ENCODE measurements around the gene SPATA31A1.
"Not testable (repeated sequence)": the region's sequence is repeated elsewhere in the genome, so short reads cannot be mapped to it uniquely, and the experiment has no call there.

SPATA31A1 gene

DNA sequence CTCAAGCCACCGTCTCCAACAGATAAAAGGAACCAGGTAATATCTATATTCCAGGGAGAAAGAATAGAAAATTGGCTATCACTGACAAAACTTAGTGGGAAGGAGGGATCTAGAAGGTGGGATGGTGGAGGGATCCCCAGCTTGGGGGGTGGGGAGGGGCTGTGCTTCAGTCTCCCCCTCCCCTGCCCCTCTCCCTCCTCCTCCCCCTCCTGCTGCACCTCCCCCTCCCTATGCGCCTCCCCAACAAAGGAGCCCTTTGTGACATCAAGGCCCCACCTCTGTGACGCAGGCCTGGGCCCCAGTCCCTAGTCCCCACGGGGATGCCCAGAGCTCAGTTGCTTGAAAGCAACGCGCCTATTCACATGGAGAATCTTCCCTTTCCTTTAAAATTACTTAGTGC, at the start of gene SPATA31A1:
Gene SPATA31A1, plus strand, starts transcription at position 301 of the 400 bp plus-strand sequence. Its CDS starts 62 bp downstream, at position 363.
- not testable (repeated sequence) for H3K4me1 ChIP-seq (ENCODE audit: control insufficient read depth, insufficient read depth, low read length); H3K36me3 ChIP-seq (ENCODE audit: control insufficient read depth in 2 of 2, insufficient read depth in 2 of 2, low read length in 2 of 2); H3K4me3 ChIP-seq (ENCODE audit: low read length in 2 of 2); H3K9ac ChIP-seq (ENCODE audit: low read length in 2 of 2); H3K27ac ChIP-seq (ENCODE audit: low read length); H3K27me3 ChIP-seq (ENCODE audit: control insufficient read depth in 1 of 2, insufficient read depth in 2 of 2, low read length in 2 of 2); H3K9me3 ChIP-seq (ENCODE audit: control insufficient read depth in 2 of 2, low read length in 2 of 2)

DNA sequence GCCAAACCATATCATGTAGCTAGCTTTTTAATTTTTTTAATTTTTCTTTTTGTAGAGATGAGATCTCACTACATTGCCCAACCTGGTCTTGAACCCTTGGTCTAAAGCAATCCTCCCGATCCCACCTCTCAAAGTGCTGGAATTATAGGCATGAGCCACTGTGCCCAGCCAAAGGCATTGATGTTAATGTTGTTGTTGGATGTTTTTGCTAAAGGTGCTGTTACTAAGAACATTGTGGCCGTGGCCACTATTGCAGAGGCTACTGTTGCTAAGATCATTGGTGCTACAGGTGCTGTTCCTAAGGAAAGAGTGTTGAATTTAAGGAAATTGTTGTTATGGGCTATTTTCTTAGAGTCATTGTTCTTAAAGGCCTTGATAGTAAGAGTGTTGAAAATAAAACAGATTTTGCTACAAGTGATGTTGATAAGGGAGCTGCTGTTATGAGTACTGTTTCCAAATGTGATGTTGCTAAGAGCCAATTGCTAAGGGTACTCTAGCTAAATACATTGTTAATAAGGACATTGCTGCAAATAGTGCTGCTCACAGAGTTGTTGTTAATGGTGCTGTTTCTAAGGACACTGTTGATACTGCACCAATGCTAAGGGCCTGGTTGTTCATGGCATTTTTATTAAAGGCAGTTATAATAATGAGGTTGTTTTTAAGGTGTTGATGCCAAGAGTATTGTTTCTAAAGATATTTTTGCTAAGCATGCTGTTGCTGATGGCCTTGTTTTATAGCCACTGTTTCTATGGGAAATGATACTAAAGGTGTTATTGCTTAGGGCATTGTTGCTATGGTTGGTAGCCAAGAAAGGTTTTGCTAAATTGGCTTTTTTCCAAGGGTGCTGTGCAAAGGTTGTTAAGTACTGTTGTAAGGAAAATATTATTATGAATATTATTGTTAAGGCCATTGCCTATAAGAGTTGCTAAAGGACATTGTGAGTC, 52.1 kb downstream of the SPATA31A1 start:
- H3K9ac ChIP-seq (ENCODE audit: low read length in 2 of 2); H3K4me3 ChIP-seq (ENCODE audit: low read length in 2 of 2); H3K36me3 ChIP-seq (ENCODE audit: control insufficient read depth in 2 of 2, insufficient read depth in 2 of 2, low read length in 2 of 2); H3K27ac ChIP-seq (ENCODE audit: low read length); H3K27me3 ChIP-seq (ENCODE audit: control insufficient read depth in 1 of 2, insufficient read depth in 2 of 2, low read length in 2 of 2); H3K4me1 ChIP-seq (ENCODE audit: control insufficient read depth, insufficient read depth, low read length); H3K9me3 ChIP-seq (ENCODE audit: control insufficient read depth in 2 of 2, low read length in 2 of 2): not testable (repeated sequence)

DNA sequence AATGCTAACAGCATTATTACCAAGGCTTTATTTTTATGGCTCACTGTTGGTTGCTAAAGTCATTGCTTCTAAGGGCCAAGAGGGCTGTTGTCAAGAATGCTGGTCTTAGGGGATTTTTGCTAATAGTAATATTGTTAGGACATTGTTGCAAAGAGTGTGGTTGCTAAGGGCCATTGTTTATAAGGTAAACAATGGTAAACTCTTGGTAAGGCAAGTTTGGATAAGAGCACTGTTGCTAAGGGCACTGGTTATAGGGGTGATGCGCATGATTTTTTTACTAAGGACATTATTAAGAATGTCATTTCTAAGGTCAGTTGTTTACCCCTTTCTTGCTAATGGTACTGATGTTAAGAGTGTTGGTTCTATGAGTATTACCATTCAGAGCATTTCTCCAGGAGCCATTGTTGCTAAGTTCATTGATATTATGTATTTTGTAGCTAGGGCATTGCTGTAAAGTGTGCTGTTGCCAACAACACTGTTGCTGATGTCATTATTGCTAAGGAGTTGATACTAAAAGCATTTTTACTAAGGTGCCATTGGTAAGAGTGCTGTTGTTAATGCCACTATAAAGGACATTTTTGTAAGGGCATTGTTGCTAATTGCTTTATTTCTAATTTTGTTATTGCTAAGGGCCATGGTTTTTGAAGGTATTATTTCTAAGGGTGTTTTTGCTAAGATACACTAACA, 55.9 kb downstream of the SPATA31A1 start:
- not testable (repeated sequence) for H3K9ac ChIP-seq (ENCODE audit: low read length in 2 of 2); H3K36me3 ChIP-seq (ENCODE audit: control insufficient read depth in 2 of 2, insufficient read depth in 2 of 2, low read length in 2 of 2); H3K27ac ChIP-seq (ENCODE audit: low read length); H3K4me3 ChIP-seq (ENCODE audit: low read length in 2 of 2); H3K4me1 ChIP-seq (ENCODE audit: control insufficient read depth, insufficient read depth, low read length); H3K9me3 ChIP-seq (ENCODE audit: control insufficient read depth in 2 of 2, low read length in 2 of 2); H3K27me3 ChIP-seq (ENCODE audit: control insufficient read depth in 1 of 2, insufficient read depth in 2 of 2, low read length in 2 of 2)

Data from stomach smooth muscle (tissue), 2 donors.